PC-9 (cell line): ENCODE measurements around the gene EPB41L4B. TPM values are rescaled to one million over a fixed set of nuclear protein-coding genes. Genes with fewer than 3 reads are reported as not detected.

Source experiments
- BruUV-seq: library from RNA; stranded (reverse); fragments of 400-500 nt; replicated peaks from 2 replicates; lab custom pipeline; 2021; lab: Mats Ljungman, UMichigan
- CTCF ChIA-PET: fragments of 300-600 bp; sonication (Branson Sonifier 250); formaldehyde crosslinking; loops from one replicate; lab custom pipeline; 2022; ENCODE audit warnings: antibody characterized with exemption; lab: Charles Lee
- POLR2A ChIA-PET: fragments of 300-600 bp; sonication (Branson Sonifier 250); formaldehyde crosslinking; loops from one replicate; lab custom pipeline; 2022; ENCODE audit warnings: antibody characterized with exemption; ENCODE audit not compliant: unreplicated experiment; lab: Charles Lee
- DNase-seq, 2 experiments: peaks; one replicate each; pipeline versions ENCODE4 v3.0.0 to v3.0.0-alpha.2; 2015 to 2022; ENCODE audit warnings: mixed read lengths in 1 of 2
- H2AFZ ChIP-seq: fragments of 200-600 bp; sonication (generic); 2 replicates; pipeline ENCODE4 v1.8.1; 2017; ENCODE audit warnings: antibody characterized with exemption
- H3F3A ChIP-seq: fragments of 200-600 bp; sonication (generic); 2 replicates; pipeline ENCODE4 v1.8.1; 2017; ENCODE audit warnings: antibody characterized with exemption, mild to moderate bottlenecking, low read depth; ENCODE audit not compliant: insufficient read depth
- H3K27ac ChIP-seq: fragments of 200-600 bp; sonication (generic); 2 replicates; pipeline ENCODE4 v1.6.1; 2016; ENCODE audit warnings: mixed run types
- H3K27me3 ChIP-seq: fragments of 200-600 bp; sonication (generic); 2 replicates; pipeline ENCODE4 v1.6.1; 2016; ENCODE audit warnings: low read depth, mixed run types; ENCODE audit not compliant: insufficient read depth
- H3K36me3 ChIP-seq: fragments of 200-600 bp; sonication (generic); 2 replicates; pipeline ENCODE4 v1.6.1; 2016; ENCODE audit warnings: low read depth, mixed run types
- H3K4me1 ChIP-seq: fragments of 200-600 bp; sonication (generic); replicated peaks from 2 replicates; pipeline ENCODE4 v1.6.1; 2016; ENCODE audit warnings: mixed run types; ENCODE audit not compliant: insufficient read depth
- H3K4me2 ChIP-seq: fragments of 200-600 bp; sonication (generic); 2 replicates; pipeline ENCODE4 v1.6.1; 2017; ENCODE audit warnings: mixed run types
- H3K4me3 ChIP-seq: fragments of 200-600 bp; sonication (generic); 2 replicates; pipeline ENCODE4 v1.6.1; 2016; ENCODE audit warnings: mixed run types
- H3K79me2 ChIP-seq: fragments of 200-600 bp; sonication (generic); 2 replicates; pipeline ENCODE4 v1.6.1; 2017; ENCODE audit warnings: low read depth, mixed run types
- H3K9me2 ChIP-seq: fragments of 200-600 bp; sonication (generic); 2 replicates; pipeline ENCODE4 v1.8.1; 2017; ENCODE audit warnings: mild to moderate bottlenecking; ENCODE audit not compliant: insufficient read depth
- H3K9me3 ChIP-seq: fragments of 200-600 bp; sonication (generic); 2 replicates; pipeline ENCODE4 v1.8.1; 2016; ENCODE audit warnings: low read depth; ENCODE audit not compliant: insufficient read depth
- H4K20me1 ChIP-seq: fragments of 200-600 bp; sonication (generic); 2 replicates; pipeline ENCODE4 v1.8.1; 2017; ENCODE audit not compliant: insufficient read depth
- CTCF ChIP-seq: fragments of 200-600 bp; sonication (generic); conservative IDR thresholded peaks from 2 replicates; pipeline ENCODE4 v1.6.1; 2017; ENCODE audit warnings: mixed run types, antibody characterized with exemption, mild to moderate bottlenecking, moderate library complexity
- EZH2 ChIP-seq: fragments of 200-600 bp; sonication (generic); IDR thresholded peaks from 2 replicates; pipeline ENCODE4 v1.8.0; 2017; ENCODE audit warnings: antibody characterized with exemption, low read depth
- intact Hi-C: fragments of 100-400 bp; cut with micrococcal nuclease; formaldehyde crosslinking; loops from one replicate; pipeline ENCODE4 v1.10.0; 2022; ENCODE audit not compliant: unreplicated experiment
- total RNA-seq: library from RNA; stranded (reverse); gene quantifications from 2 replicates; pipeline ENCODE4 v1.2.3, GENCODE V29; 2021

Gene EPB41L4B
- total RNA-seq, 1 experiment from 2014 or later: 4.2 TPM

DNA sequence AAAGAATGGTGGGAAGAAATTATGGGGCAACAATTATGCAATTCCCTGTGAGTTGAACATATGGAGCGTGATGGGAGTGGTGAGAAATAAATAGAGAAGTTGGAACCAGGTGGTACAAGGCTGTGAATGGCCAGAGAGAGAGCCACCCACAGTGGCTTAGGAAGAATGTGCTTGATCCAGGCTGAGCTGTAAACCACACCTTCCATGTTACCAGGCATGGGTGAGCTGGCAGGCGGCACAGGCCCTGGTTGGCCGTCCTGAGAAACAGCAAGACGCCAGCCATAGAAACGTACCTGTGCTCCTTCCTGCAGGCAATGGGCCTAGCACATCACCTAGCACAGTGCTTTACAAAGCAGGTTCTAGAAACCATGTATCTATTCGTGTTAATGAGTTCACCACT is 74.3 kb downstream of the EPB41L4B start:
- H3K9me2 ChIP-seq: no peaks in the 10 kb centered on the region
- no peak overlapping the region for H3K4me3 ChIP-seq
- H3K4me1 ChIP-seq: peaks cover 35% of the 10 kb centered on the region
- no peak for DNase-seq
- H3K79me2 ChIP-seq: no peaks in the 10 kb centered on the region
- H2AFZ ChIP-seq: no peak overlapping the region
- no peaks in the 10 kb centered on the region for H3K9me3 ChIP-seq
- no peak overlapping the region for H3K4me2 ChIP-seq
- no peak for TF ChIP-seq CTCF
- TF ChIP-seq EZH2: no peak
- POLR2A ChIA-PET: interaction anchor here (0.6 kb wide), 1 partner anchor 51 kb away, joined by 5 read pairs; no protein-coding TSS in a partner anchor
- CTCF ChIA-PET: interaction anchor here (0.7 kb wide), 1 partner anchor 14 kb away, joined by 5 read pairs; no protein-coding TSS in a partner anchor
- H3K27ac ChIP-seq: no peak overlapping the region
- no TSS peak for BruUV-seq
- intact Hi-C loops: no loop called here
- no peaks in the 10 kb centered on the region for H3K27me3 ChIP-seq
- H3K36me3 ChIP-seq: no peaks in the 10 kb centered on the region
- H3F3A ChIP-seq: peaks cover 28% of the 10 kb centered on the region
- H4K20me1 ChIP-seq: no peaks in the 10 kb centered on the region

DNA sequence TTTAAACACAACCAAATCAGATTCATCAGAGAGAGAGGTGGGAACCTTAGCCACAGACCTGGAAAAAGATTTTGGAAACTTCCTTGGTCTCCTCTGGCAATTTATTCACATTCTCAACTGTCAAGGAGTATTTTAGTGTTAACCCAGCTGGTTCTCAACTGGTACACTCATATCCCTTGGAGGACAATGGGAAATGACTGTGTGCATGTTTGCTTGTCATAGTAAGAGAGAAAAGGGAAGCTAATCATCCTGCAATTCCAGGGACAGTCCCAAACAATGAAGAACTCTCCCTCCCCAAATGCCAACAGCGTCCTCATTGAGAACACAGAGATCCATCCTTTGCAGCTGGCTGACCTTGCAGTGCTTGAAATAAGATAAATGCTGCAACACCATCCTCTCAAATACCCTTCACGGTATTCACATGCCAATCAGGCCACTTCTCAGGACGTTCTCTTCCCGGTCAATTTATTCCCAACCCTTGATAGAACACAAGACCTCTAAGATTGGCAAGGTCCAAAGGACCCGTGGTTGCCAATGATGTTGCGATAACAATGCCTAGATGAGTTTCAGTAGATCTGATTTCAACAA is 75.5 kb downstream of the EPB41L4B start:
- Histone ChIP-seq H3K4me1 (peaks cover 24% of the 10 kb centered on the region), H3K4me3 (no peak overlapping the region), H4K20me1 (no peaks in the 10 kb centered on the region), H3K36me3 (no peaks in the 10 kb centered on the region), H3K27ac (no peak overlapping the region), H3K4me2 (no peak overlapping the region), H3K79me2 (no peaks in the 10 kb centered on the region), H3K9me2 (no peaks in the 10 kb centered on the region), H3K9me3 (no peaks in the 10 kb centered on the region), H2AFZ (no peak overlapping the region), H3F3A (peaks cover 17% of the 10 kb centered on the region), H3K27me3 (no peaks in the 10 kb centered on the region)
- no peak for TF ChIP-seq EZH2
- no peak for TF ChIP-seq CTCF
- intact Hi-C loops: loop anchor here (2.0 kb wide), 1 partner anchor 155 kb away; no protein-coding TSS in a partner anchor
- BruUV-seq: no TSS peak
- CTCF ChIA-PET: interaction anchor here (0.6 kb wide), 1 partner anchor 48 kb away, joined by 8 read pairs; no protein-coding TSS in a partner anchor
- DNase-seq: no peak
- POLR2A ChIA-PET: no interaction called here

- H3K9me2 ChIP-seq: no peaks in the 10 kb centered on the region
- no peaks in the 10 kb centered on the region for H3K27me3 ChIP-seq
- ChIA-PET CTCF (interaction anchor here (0.6 kb wide), 1 partner anchor 47 kb away, joined by 8 read pairs; no protein-coding TSS in a partner anchor), POLR2A (no interaction called here)
- DNase-seq: peak; percentile 62 to 71
- H3K79me2 ChIP-seq: no peaks in the 10 kb centered on the region
- no peaks in the 10 kb centered on the region for H3K9me3 ChIP-seq
- H3K4me1 ChIP-seq: peaks cover 14% of the 10 kb centered on the region
- H3K27ac ChIP-seq: no peak overlapping the region
- intact Hi-C loops: loop anchor here (2.0 kb wide), 1 partner anchor 156 kb away; no protein-coding TSS in a partner anchor
- H2AFZ ChIP-seq: no peak overlapping the region
- peak; percentile 97 for TF ChIP-seq CTCF
- no peak for TF ChIP-seq EZH2
- no peaks in the 10 kb centered on the region for H3K36me3 ChIP-seq
- no TSS peak for BruUV-seq
- H3F3A ChIP-seq: peaks cover 8% of the 10 kb centered on the region; the same call in 1 of the 2 replicates
- no peaks in the 10 kb centered on the region for H4K20me1 ChIP-seq
- 0 out of 2 replicates have a peak overlapping the region, but pooled peaks have one; percentile 37 for H3K4me2 ChIP-seq
- H3K4me3 ChIP-seq: no peak overlapping the region
Observed at GRCh38 chr9:109244179-109245132, 76.4 kb downstream of the EPB41L4B start.
